Calu3 (cell line): ENCODE results near the gene FA2H. TPM values are rescaled to one million over a fixed set of nuclear protein-coding genes. Genes with fewer than 3 reads are reported as not detected.

ENCODE experiments used
- BruUV-seq: library from RNA; stranded (reverse); fragments of 400-500 nt; replicated peaks from 2 replicates; lab custom pipeline; 2021; lab: Mats Ljungman, UMichigan
- CTCF ChIA-PET: fragments of 300-600 bp; sonication (Branson Sonifier 250); formaldehyde crosslinking; loops from one replicate; lab custom pipeline; 2022; ENCODE audit warnings: antibody characterized with exemption; lab: Charles Lee
- DNase-seq: peaks from one replicate; pipeline ENCODE4 v3.0.0; 2022
- H3K27ac Mint-ChIP-seq: one replicate; pipeline ENCODE4 v1.8.0; 2022; ENCODE audit warnings: mixed read lengths; ENCODE audit not compliant: unreplicated experiment
- H3K27me3 Mint-ChIP-seq: one replicate; pipeline ENCODE4 v1.8.0; 2022; ENCODE audit warnings: mixed read lengths; ENCODE audit not compliant: unreplicated experiment
- H3K36me3 Mint-ChIP-seq: one replicate; pipeline ENCODE4 v1.8.0; 2022; ENCODE audit warnings: mild to moderate bottlenecking, moderate library complexity, mixed read lengths; ENCODE audit not compliant: insufficient read depth, unreplicated experiment
- H3K4me1 Mint-ChIP-seq: one replicate; pipeline ENCODE4 v1.8.0; 2022; ENCODE audit warnings: mild to moderate bottlenecking, low read depth, mixed read lengths; ENCODE audit not compliant: unreplicated experiment
- H3K4me3 Mint-ChIP-seq: one replicate; pipeline ENCODE4 v1.8.0; 2022; ENCODE audit warnings: mild to moderate bottlenecking, low read depth, moderate library complexity, mixed read lengths; ENCODE audit not compliant: unreplicated experiment
- H3K9me3 Mint-ChIP-seq: one replicate; pipeline ENCODE4 v1.8.0; 2022; ENCODE audit warnings: low read depth, mixed read lengths; ENCODE audit not compliant: unreplicated experiment
- CTCF ChIP-seq: fragments of 200-600 bp; IDR thresholded peaks from one replicate; pipeline ENCODE4 v1.8.0; 2022; ENCODE audit warnings: antibody characterized with exemption; ENCODE audit not compliant: unreplicated experiment
- intact Hi-C: fragments of 100-400 bp; cut with micrococcal nuclease; formaldehyde crosslinking; loops from one replicate; pipeline ENCODE4 v1.10.0; 2022; ENCODE audit not compliant: unreplicated experiment
- total RNA-seq: library from RNA; stranded (reverse); gene quantifications from 2 replicates; pipeline ENCODE4 v1.2.3, GENCODE V29; 2022

FA2H gene
- total RNA-seq, 1 experiment from 2014 or later: 74.2 TPM

GRCh38 chr16:74711938-74712337 is 62.7 kb downstream of the FA2H start:
- Mint-ChIP-seq H3K9me3 (no peaks in the 10 kb centered on the region), H3K27ac (no peak overlapping the region), H3K4me3 (no peak overlapping the region), H3K36me3 (peaks cover 36% of the 10 kb centered on the region), H3K4me1 (peaks cover 11% of the 10 kb centered on the region), H3K27me3 (no peaks in the 10 kb centered on the region)
- intact Hi-C loops: no loop called here
- CTCF ChIA-PET: interaction anchor here (0.6 to 2.1 kb wide), 4 partner anchors 32 to 151 kb away, joined by 5 to 9 read pairs (median 5); partner anchors contain the start of gene FA2H
- BruUV-seq: no TSS peak
- TF ChIP-seq CTCF: no peak
- DNase-seq: no peak

GRCh38 chr16:74710401-74710800 is 64.2 kb downstream of the FA2H start:
- CTCF ChIA-PET: interaction anchor here (0.5 to 1.5 kb wide), 7 partner anchors 10 to 152 kb away, joined by 3 to 5 read pairs (median 4); partner anchors contain the start of genes MLKL and RFWD3
- H3K36me3 Mint-ChIP-seq: peaks cover 21% of the 10 kb centered on the region
- no peaks in the 10 kb centered on the region for H3K9me3 Mint-ChIP-seq
- no peak overlapping the region for H3K4me3 Mint-ChIP-seq
- TF ChIP-seq CTCF: no peak
- H3K4me1 Mint-ChIP-seq: peaks cover 11% of the 10 kb centered on the region
- H3K27me3 Mint-ChIP-seq: no peaks in the 10 kb centered on the region
- intact Hi-C loops: no loop called here
- no peak for DNase-seq
- no peak overlapping the region for H3K27ac Mint-ChIP-seq
- no TSS peak for BruUV-seq

- no peaks in the 10 kb centered on the region for H3K9me3 Mint-ChIP-seq
- intact Hi-C loops: loop anchor here (1.0 to 2.0 kb wide), 3 partner anchors 65 to 153 kb away; partner anchors contain the start of gene FA2H
- no peak overlapping the region for H3K4me3 Mint-ChIP-seq
- no peaks in the 10 kb centered on the region for H3K27me3 Mint-ChIP-seq
- peak; percentile 89 for DNase-seq
- no TSS peak for BruUV-seq
- H3K36me3 Mint-ChIP-seq: peaks cover 16% of the 10 kb centered on the region
- H3K4me1 Mint-ChIP-seq: peaks cover 11% of the 10 kb centered on the region
- H3K27ac Mint-ChIP-seq: peak overlapping the region; percentile 24
- TF ChIP-seq CTCF: peak; percentile 97
- CTCF ChIA-PET: interaction anchor here (0.8 to 1.5 kb wide), 6 partner anchors 9 to 153 kb away, joined by 3 to 5 read pairs (median 4); partner anchors contain the start of gene MLKL
Observed at GRCh38 chr16:74709441-74709877, 65.2 kb downstream of the FA2H start.

GRCh38 chr16:74700438-74701225 is 74.0 kb downstream of the FA2H start, which contains the start of gene MLKL:
MLKL (minus strand) TSS chr16:74700862; CDS start chr16:74695757, 5,105 bp downstream.
- peaks cover 38% of the 10 kb centered on the region for H3K36me3 Mint-ChIP-seq
- H3K9me3 Mint-ChIP-seq: no peaks in the 10 kb centered on the region
- CTCF ChIA-PET: interaction anchor here (0.5 to 4.9 kb wide), 11 partner anchors 9 to 490 kb away, joined by 3 to 22 read pairs (median 4); partner anchors contain the start of gene RFWD3
- BruUV-seq: no TSS peak
- H3K27ac Mint-ChIP-seq: peak within 1 kb of the TSS; percentile 85
- H3K4me3 Mint-ChIP-seq: peak within 1 kb of the TSS; percentile 91
- peak; percentile 31 for TF ChIP-seq CTCF
- peaks cover 37% of the 10 kb centered on the region for H3K4me1 Mint-ChIP-seq
- H3K27me3 Mint-ChIP-seq: no peaks in the 10 kb centered on the region
- DNase-seq: peak; percentile 78
- intact Hi-C loops: no loop called here
